Measurements from ENCODE around the gene SPCS2. TPM values are rescaled to one million over a fixed set of nuclear protein-coding genes. Genes with fewer than 3 reads are reported as not detected.

Gene SPCS2
- total and polyA plus RNA-seq, 10 donors, result 33.4 to 136 (median 115) TPM

DNA sequence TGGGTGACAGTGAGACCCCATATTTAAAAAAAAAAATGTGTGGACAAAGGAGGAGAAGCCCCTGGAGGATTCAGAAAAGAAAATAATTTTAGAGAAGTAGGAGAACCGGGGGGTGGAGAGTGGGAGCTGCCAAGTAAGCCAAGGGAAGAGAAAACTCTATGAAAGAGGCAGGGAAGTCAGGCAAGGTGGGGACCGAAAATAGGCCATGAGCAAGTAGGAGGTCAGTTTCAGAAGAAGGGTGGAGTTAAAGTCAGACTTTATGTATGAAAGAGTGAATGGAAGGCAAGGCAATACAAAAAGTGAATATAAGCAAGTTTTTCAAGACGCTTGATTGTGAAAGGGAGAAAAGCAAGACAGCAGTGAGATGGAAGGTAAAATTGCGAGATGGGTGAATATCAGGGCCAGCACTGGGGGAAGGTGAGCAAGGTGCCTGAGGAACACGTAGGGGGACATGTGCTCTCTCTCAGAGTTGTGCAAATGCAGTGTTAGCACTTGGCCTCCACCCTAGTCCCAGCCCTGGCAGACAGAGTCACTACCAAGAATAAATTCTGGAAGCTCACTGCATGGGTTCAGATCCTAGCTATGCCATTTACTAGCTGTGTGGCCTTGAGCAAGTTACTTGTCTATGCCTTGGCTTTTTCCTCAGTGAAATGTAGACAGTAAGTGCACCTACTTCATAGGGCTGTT lies 6.8 kb upstream of the SPCS2 start:
- H3K36me3 ChIP-seq, result peaks cover 0 to 58% (median 16%) of the 10 kb centered on the region in 6 donors

DNA sequence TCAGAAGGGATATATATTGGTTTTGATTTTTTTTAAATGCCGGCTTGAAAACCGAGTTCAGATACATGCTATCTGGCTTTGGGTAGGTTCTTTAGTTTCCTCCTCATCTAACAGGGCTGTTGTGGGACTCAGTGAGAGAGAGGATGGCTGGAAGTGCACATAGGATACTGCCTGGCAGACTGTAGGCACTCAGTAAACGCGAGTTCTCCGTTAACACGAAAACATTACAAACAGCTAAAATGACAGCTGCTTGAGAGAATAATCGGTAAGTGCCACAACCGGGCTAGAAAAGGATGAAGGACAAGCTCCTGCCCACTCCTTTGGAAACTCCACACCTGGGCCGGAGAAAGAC lies 544 bp upstream of the SPCS2 start:
- no peak for DNase-seq
- 0 to 2% (median 1%) methylated on average over 9 of the region's 9 CpGs for WGBS, 5 donors

More for the DNA sequence above, 6.8 kb upstream of the SPCS2 start:
- Histone ChIP-seq H3K4me3 (no peak overlapping the region), H3K27me3 (replicated peaks in 1 of 7) (no peaks in the 10 kb centered on the region), H3K9me3 (no peaks in the 10 kb centered on the region), H3K27ac (no peak overlapping the region), H3K4me1 (peaks cover 0 to 15% (median under 1%) of the 10 kb centered on the region in 6 donors)
- no peak for DNase-seq
- WGBS, 5 donors, result 89 to 96% (median 94%) methylated on average over 5 of the region's 5 CpGs
- TF ChIP-seq POLR2AphosphoS5 (IDR thresholded peaks at IDR 0.05) (no peak), POLR2A (IDR thresholded peaks at IDR 0.05) (no peak), CTCF (IDR thresholded peaks at IDR 0.05 in 8 of 11, conservative IDR thresholded peaks at IDR 0.05 in 3 of 11) (no peak)
- intact Hi-C loops (cut with DNase I; ENCODE audit: low total_unique reads), result no loop called here

DNA sequence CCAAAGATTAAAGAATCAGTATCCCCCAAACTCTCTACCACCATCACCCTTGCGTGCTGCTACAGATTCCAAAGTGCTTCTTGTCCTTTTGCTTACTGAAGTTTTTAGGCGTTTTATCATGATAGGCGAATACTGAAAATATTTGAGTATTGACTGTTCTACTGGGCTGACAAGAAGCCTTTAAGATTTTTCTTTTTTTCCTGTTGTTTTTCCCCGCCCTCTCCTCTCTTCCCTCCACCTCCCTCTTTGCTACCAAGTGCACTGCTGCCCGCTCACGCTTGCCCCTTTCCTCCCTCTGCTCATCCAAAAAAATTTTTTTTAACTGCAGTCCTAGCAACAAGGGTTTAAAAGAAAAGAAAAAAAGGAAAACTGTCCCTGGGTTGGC lies 679 bp downstream of the SPCS2 start:
- peaks cover 49 to 74% (median 64%) of the 10 kb centered on the region in 6 donors for H3K4me1 ChIP-seq
- TF ChIP-seq POLR2AphosphoS5 (IDR thresholded peaks at IDR 0.05), result no peak
- no peak for TF ChIP-seq POLR2A (IDR thresholded peaks at IDR 0.05)
- TF ChIP-seq CTCF (IDR thresholded peaks at IDR 0.05 in 8 of 11, conservative IDR thresholded peaks at IDR 0.05 in 3 of 11), result no peak
- H3K4me3 ChIP-seq, result peak overlapping the region; percentile 67 to 93 (median 84)
- no peak for DNase-seq
- intact Hi-C loops (cut with DNase I; ENCODE audit: low total_unique reads), result no loop called here
- 0 to 1% (median 1%) methylated on average over 6 of the region's 6 CpGs for WGBS, 5 donors
- no peaks in the 10 kb centered on the region for H3K9me3 ChIP-seq
- H3K27ac ChIP-seq, result peak overlapping the region; percentile 87 to 93 (median 90)
- peaks cover 0 to 20% (median 2%) of the 10 kb centered on the region in 6 donors for H3K36me3 ChIP-seq
- H3K27me3 ChIP-seq (replicated peaks in 1 of 7), result no peaks in the 10 kb centered on the region

More for the DNA sequence above, 544 bp upstream of the SPCS2 start:
- peaks cover 46 to 62% (median 52%) of the 10 kb centered on the region in 6 donors for H3K4me1 ChIP-seq
- TF ChIP-seq POLR2A (IDR thresholded peaks at IDR 0.05) (no peak), CTCF (IDR thresholded peaks at IDR 0.05 in 8 of 11, conservative IDR thresholded peaks at IDR 0.05 in 3 of 11) (no peak), POLR2AphosphoS5 (IDR thresholded peaks at IDR 0.05) (no peak)
- peak overlapping the region; percentile 67 to 93 (median 84) for H3K4me3 ChIP-seq
- H3K9me3 ChIP-seq, result no peaks in the 10 kb centered on the region
- intact Hi-C loops (cut with DNase I; ENCODE audit: low total_unique reads), result no loop called here
- H3K27me3 ChIP-seq (replicated peaks in 1 of 7), result no peaks in the 10 kb centered on the region
- H3K27ac ChIP-seq, result peak overlapping the region; percentile 87 to 93 (median 90)
- H3K36me3 ChIP-seq, result peaks cover 0 to 23% (median 8%) of the 10 kb centered on the region in 6 donors

- WGBS, 5 donors, result 43 to 66% (median 56%) methylated on average over 2 of the region's 2 CpGs
- intact Hi-C loops (cut with DNase I; ENCODE audit: low total_unique reads), result no loop called here
- DNase-seq, result no peak
These were observed 1.4 kb downstream of the SPCS2 start for GRCh38 chr11:74950374-74950969.

More at GRCh38 chr11:74950374-74950969, 1.4 kb downstream of the SPCS2 start:
- Histone ChIP-seq H3K9me3 (no peaks in the 10 kb centered on the region), H3K4me3 (peak overlapping the region; percentile 67 to 93 (median 84)), H3K27me3 (replicated peaks in 1 of 7) (no peaks in the 10 kb centered on the region), H3K4me1 (peaks cover 57 to 81% (median 71%) of the 10 kb centered on the region in 6 donors), H3K36me3 (peaks cover 0 to 23% (median 2%) of the 10 kb centered on the region in 6 donors), H3K27ac (peak overlapping the region in 7 of 8 donors; percentile 13 to 93 (median 90))
- TF ChIP-seq CTCF (IDR thresholded peaks at IDR 0.05 in 8 of 11, conservative IDR thresholded peaks at IDR 0.05 in 3 of 11), result no peak
- no peak for TF ChIP-seq POLR2A (IDR thresholded peaks at IDR 0.05)
- TF ChIP-seq POLR2AphosphoS5 (IDR thresholded peaks at IDR 0.05), result no peak
